Choroid plexus epithelial cell (primary cell): ENCODE measurements around the gene MESP2.

Source experiments
- DNase-seq: peaks from one replicate; pipeline ENCODE4 v3.0.0-alpha.2; 2010; ENCODE audit warnings: low read depth
- H3K4me3 ChIP-seq: 2 replicates; pipeline ENCODE4 v1.5.1; 2011; ENCODE audit warnings: low read depth, mild to moderate bottlenecking, control low read depth, low read length, moderate library complexity
- TF ChIP-seq, protein P1 (sequence below): conservative IDR thresholded peaks from 2 replicates; pipeline ENCODE4 v1.5.1; 2011; ENCODE audit warnings: low read depth, mild to moderate bottlenecking, control low read depth, inconsistent platforms, low read length, moderate library complexity

Gene MESP2

GRCh38 chr15:89749526-89749925, 26.6 kb upstream of the MESP2 start:
- TF ChIP-seq, protein P1, sequence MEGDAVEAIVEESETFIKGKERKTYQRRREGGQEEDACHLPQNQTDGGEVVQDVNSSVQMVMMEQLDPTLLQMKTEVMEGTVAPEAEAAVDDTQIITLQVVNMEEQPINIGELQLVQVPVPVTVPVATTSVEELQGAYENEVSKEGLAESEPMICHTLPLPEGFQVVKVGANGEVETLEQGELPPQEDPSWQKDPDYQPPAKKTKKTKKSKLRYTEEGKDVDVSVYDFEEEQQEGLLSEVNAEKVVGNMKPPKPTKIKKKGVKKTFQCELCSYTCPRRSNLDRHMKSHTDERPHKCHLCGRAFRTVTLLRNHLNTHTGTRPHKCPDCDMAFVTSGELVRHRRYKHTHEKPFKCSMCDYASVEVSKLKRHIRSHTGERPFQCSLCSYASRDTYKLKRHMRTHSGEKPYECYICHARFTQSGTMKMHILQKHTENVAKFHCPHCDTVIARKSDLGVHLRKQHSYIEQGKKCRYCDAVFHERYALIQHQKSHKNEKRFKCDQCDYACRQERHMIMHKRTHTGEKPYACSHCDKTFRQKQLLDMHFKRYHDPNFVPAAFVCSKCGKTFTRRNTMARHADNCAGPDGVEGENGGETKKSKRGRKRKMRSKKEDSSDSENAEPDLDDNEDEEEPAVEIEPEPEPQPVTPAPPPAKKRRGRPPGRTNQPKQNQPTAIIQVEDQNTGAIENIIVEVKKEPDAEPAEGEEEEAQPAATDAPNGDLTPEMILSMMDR: no peak
- no peak for DNase-seq
- no peak overlapping the region for H3K4me3 ChIP-seq

- peak overlapping the region; percentile 62 for H3K4me3 ChIP-seq
- TF ChIP-seq, protein P1: no peak
- DNase-seq: no peak
Measured at GRCh38 chr15:89749951-89750559, 26.1 kb upstream of the MESP2 start.

DNA sequence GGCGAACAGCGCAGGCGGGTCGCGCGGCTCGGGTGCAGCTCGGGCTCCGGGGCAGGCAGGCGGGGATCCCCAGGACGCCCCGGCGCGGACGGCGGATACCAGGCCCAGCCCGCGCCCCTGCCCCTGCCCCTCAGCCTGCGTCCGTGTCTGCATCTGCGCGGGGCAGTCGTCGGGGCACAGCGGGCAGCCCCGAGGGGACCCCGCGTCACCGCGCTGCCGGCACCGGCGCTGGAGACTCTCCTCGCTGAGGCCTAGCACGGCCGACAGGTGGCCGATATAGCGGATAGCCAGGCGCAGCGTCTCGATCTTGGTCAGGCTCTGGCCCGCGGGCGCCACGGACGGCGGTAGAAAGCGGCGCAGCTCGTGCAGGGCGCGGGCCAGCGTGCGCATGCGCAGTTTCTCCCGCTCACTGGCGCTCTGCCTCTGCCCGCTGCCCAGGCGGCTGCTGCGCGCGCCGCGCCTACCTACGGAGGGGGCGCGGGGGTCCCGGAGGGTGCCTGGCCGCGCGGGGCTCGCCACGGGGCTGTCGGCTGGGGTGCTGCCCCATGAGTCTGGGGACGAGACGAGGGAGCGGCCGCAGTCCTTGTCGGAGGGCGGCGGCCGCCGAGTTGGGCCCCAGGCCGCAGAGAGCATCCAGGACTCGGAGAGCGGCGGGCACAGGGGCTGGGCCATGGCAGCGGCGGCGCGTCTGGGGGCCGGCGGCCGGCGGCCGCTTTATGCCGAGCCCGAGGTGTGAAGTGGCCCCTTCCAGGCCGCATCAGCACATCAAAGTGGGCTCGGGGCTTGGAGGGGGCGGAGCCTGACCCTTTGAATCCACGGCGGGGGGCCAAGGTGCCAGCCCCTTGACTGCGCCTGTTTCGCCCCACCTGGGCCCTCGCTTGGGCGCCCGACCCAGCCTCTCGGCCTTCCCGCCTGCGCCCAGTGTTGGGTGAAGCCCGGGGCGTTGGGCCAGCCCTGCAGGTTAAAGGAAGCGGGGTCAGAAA, 25.3 kb upstream of the MESP2 start, which contains the start of gene MESP1:
Gene MESP1, minus strand, starts transcription at position 690 of the 983 bp plus-strand sequence. Its CDS starts 18 bp downstream, at position 672.
- H3K4me3 ChIP-seq: peak within 1 kb of the TSS; percentile 62
- TF ChIP-seq, protein P1: peak; percentile 67
- DNase-seq: peak; percentile 92

- no peak overlapping the region for H3K4me3 ChIP-seq
- TF ChIP-seq, protein P1: no peak
- DNase-seq: no peak
Measured at GRCh38 chr15:89751748-89752147, 24.4 kb upstream of the MESP2 start.

DNA sequence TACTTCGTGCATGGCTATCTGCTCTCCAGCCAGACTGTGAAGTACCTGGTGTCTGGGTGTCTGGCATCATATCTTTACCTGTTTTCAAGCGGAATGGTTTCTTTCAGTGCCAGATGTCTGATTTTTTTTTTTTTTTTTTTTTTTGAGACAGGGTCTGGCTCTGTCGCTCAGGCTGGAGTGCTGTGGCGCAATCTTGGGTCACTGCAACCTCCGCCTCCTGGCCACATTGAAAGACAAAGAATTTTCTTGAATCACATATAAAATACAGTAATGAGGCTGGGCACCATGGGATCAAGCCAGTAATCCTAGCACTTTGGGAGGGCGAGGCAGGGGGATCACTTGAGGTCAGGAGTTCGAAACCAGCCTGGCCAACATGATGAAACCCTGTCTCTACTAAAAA, 22.3 kb upstream of the MESP2 start:
- no peak overlapping the region for H3K4me3 ChIP-seq
- DNase-seq: no peak
- TF ChIP-seq, protein P1: no peak

DNA sequence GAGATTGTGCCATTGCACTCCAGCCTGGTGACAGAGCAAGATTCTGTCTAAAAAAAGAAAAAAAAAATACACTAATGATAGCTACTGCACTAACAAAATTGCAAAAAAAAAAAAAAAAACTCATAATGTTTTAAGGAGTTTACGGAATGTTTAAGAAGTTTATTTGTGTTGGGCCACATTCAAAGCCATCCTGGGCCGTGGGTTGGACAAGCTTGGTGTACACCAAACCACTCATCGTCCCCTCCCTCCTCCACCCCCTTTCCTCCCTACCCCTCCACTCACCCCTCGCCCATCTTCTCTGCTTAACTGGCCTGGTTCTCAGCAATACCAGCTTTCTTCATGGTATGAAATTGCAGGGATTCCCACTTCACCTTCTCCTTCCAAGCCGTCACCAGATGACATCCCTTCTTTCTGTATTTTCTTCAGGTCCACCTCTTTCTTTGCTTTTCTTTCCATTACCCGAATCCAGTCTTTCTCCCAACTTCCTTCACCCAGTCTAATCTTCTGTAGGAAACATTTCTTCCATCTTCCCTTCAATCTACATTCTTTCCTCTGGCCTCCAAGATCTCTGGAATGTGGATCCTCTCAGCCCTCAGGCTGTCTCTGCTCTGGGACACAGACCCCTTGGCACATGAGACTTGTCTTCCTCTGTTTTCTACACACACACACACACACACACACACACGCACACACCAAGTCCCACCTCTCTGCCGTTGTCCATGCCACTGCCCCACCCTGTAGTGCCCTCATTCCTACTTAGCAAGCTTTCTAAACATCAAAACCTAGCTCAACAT, 21.6 kb upstream of the MESP2 start:
- TF ChIP-seq, protein P1: no peak
- no peak for DNase-seq
- H3K4me3 ChIP-seq: no peak overlapping the region
